DOHH2 (cell line): ENCODE measurements around the gene PTPRN2.

Source experiments
- CTCF ChIP-seq: fragments of 200-600 bp; sonication (generic); IDR thresholded peaks from one replicate; pipeline ENCODE4 v1.5.1; 2014; ENCODE audit warnings: antibody characterized with exemption, mild to moderate bottlenecking, low read depth, low read length; ENCODE audit not compliant: poor library complexity, severe bottlenecking
- EZH2phosphoT487 ChIP-seq: fragments of 200-600 bp; sonication (generic); IDR thresholded peaks from 2 replicates; pipeline ENCODE4 v1.6.1; 2017; ENCODE audit warnings: borderline replicate concordance, mild to moderate bottlenecking, antibody characterized with exemption, low read length, moderate library complexity, mixed read lengths

GRCh38 chr7:158410720-158411119 is 176.9 kb downstream of the PTPRN2 start:
- TF ChIP-seq CTCF (no peak), EZH2phosphoT487 (no peak)
